Anterior cingulate cortex (tissue), 58 donors: ENCODE results near the gene ETV1.
A peak's percentile ranks its signal among the peaks of the same experiment; 100 is the strongest.

Experiments
- DNase-seq, 58 donors: peaks; one replicate each; lab custom pipeline; 2025; lab: John Stamatoyannopoulos, UW

The ETV1 gene

DNA sequence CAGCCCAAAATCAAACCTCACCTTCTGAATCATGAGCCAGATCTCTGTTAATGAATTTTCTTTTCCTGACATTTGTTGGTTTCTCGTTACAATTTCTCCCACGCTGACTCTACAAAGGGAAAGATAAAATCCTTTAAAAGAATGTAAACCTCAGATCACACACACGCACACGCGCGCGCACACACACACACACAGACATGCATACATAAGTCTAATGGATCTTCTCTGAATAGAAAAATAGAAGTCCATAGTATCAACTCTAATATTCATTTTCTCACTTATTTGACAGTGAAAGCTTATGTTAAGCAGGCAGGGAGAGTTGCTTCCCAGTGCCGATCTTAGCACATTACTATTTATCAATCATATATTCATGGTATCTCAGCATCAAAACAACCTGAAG, 1.4 kb downstream of the ETV1 start:
- no peak for DNase-seq

DNA sequence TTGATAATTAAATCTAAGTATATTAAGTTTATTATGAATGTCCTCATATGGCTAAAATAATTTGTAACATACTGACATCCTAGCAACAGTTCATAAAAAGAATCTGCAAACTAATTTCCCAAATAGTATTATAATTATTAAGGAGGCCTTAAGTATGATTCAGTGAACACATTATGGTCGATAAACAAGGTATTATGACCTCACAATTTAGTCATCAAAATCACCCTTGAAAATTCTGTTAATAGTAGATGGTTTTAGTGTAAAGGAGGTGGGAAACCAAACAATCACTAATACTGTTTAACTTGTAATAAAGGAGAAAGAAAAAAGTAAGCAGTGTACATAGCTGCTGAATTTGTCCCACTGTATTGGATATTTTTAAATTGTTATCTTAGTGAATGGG, 2.1 kb downstream of the ETV1 start:
- DNase-seq = no peak

- no peak for DNase-seq
Measured at GRCh38 chr7:13986208-13986607, 3.3 kb downstream of the ETV1 start.

DNA sequence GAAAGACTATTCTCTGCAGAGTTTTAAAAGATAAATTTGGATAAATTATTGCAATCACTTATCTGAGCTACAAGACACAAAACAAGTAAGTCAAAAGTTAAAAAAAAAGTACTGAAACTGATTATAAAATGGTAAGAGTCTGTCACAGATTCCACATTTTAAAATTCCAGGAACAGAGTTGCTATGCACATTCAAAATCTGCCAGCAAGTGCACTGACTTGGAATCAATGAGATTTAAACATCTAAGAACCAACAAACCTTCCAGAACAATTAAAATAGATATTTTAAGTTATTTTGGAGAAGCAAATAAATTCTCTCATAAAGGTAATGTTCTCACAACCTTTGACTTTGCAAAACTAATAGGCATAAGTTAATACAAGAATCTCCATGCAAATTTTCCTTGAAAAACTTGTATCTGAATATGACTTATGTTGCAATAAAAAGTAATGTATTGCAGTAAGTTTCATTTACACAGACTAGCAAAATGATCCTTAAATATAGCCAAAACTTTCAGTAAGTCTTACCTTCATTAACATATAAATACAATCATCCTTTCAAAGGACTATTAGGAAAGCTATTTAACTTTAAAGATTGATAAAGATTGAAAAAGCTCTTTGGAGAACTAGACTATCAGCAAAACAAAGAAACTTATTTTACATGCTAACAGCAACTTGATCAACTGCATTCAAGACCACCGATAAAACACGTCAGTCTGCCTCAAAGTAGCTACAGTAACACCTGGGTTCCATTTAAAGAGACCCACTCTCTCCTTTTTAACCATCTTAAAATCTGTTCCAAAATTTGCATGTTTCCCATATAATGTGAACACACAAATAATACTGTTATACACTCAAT, 4.4 kb downstream of the ETV1 start:
- DNase-seq = no peak

- DNase-seq = no peak
Measured at GRCh38 chr7:13984061-13984460, 5.4 kb downstream of the ETV1 start.

DNA sequence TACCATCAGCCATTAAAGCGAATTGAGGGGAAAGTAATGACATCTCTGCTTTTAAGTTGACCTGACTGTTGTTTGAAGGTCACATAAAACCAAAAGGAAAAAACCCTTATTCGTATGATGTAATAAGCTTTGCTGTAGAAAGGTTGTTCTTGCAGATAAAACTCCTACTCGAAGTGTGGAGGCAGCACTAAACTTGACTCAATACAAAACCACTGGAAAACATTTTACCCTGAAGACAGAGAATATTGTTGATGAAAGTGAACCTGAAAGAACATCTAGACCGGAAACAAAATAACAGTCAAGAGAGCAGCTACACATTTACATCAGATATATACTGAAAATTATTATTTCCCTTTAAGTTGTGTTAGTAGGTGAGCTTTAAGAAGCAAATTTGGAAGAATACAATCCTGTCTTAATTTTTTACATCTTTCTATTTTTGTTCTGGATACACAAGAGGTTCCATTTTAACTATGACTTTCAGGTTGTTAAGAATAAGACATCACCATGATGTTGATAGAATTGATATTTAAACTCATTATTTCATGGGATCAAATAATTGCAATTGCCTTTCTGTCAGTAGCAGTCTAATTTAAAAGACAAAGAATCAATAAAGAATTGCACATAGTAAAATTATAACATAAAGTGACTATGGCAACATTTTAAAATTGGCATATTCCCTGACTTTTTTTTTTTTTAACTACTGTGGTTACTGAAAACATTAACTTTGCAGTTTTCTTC, 6.4 kb downstream of the ETV1 start:
- DNase-seq = no peak

- peak in 6 of 58 donors; percentile 2 to 29 (median 8) for DNase-seq
Measured at GRCh38 chr7:13981070-13981469, 8.4 kb downstream of the ETV1 start.

- DNase-seq = no peak
Measured at GRCh38 chr7:13980474-13980873, 9.0 kb downstream of the ETV1 start.

GRCh38 chr7:13979671-13980435, 9.6 kb downstream of the ETV1 start:
- no peak for DNase-seq

- DNase-seq = no peak
Measured at GRCh38 chr7:13976594-13976993, 12.9 kb downstream of the ETV1 start.

GRCh38 chr7:13965077-13965476, 24.4 kb downstream of the ETV1 start:
- no peak for DNase-seq

DNA sequence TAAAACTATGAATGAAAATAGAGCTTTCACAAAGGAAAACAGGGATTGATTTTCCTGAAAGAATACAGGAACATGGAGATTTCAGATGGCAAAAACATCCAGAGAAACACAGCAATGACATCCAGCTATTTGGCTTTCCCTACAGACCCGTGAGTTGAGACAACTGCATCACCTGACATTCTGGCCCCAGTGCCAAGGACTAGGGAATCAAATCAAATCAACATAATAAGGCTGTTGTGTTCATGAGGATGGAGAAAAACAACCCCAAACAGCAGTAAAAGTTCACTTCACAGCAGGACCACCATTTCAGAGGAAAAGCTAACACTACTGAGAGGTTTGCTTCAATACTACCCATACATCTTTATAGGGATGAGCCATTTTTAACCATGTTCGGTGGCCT, 25.5 kb downstream of the ETV1 start:
- DNase-seq = no peak

- DNase-seq = no peak
Measured at GRCh38 chr7:13955494-13955893, 34.0 kb downstream of the ETV1 start.

- DNase-seq = no peak
Measured at GRCh38 chr7:13953368-13953767, 36.1 kb downstream of the ETV1 start.

DNA sequence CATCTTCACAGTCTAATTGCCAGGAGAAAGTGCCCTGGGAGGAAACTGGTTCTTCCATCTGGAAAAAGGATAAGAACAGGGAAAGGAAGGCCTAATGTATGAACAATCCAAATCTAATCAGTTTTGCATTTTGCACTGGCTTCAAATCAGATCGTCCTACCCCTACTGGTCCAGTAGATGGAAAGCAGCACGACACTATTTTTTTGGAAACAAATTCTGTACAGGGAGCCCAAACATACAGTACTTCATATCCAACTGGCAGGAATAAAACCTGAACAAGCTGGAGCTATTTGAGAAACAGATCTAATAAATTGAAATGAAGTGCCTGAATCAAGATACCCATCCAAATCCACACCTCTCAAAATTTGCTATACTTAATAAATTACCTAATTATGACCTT, 36.5 kb downstream of the ETV1 start:
- DNase-seq = no peak

- DNase-seq = no peak
Measured at GRCh38 chr7:13949939-13950338, 39.5 kb downstream of the ETV1 start.

DNA sequence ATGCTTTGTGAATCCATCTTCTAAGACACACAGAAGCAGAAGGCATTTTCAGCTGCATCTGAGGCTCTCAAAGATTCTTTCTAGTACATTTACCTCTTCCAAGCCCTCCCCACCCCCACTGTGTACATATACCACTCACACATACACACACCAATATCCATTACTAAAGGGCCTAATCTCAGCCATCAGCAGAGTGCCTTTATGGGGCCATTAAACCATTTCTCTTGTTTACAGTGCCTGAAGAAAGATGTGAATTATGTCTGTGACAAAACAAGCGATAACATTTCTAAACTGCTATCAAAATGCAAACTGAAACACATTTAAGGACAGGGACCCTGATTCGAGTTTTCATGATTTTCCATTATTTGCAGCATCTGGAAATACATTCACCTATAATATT, 40.0 kb downstream of the ETV1 start:
- DNase-seq = no peak

- DNase-seq = no peak
Measured at GRCh38 chr7:13948019-13948801, 41.3 kb downstream of the ETV1 start.

DNA sequence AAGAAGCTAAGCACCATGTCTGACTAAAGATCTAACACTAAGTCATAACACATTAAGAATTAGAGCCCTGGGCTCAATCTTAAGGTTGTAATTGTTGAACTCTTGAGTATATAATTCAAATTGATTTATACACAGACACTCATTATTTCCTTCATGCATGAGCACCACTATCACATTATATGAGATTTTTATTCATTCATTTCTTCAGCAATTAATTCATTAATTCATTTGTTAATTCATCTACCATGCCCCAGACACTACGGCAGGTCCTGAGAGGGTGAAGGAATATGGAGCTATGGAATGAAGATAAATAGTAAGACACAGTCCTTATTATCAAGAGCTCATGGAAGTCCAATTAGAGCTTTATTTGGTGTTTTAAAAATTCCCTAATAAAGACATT, 41.9 kb downstream of the ETV1 start:
- no peak for DNase-seq

DNA sequence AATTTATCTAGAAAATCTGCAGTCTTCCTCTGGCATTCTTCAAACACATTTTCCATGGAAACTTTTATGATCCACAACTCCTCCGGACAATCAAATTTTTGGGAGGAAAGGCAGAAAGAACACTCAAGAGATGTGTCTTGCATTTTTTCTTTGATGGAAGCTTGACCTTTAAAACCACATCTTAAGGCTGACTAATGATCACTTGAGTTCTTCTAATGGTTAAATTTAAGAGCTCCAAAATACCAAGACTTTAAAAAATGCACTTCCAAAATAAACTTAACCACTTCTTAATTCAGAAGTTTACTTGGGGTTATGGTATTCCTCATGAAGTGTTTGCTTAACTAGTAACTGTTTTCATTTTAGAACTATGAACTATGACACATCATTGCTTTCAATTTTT, 43.3 kb downstream of the ETV1 start:
- no peak for DNase-seq
